K562 (cell line): ENCODE measurements around the gene LCA5.

ENCODE experiments used
- CHD1 ChIP-seq: fragments of 200-600 bp; sonication (generic); IDR thresholded peaks from one replicate; pipeline ENCODE4 v1.6.1; 2012; ENCODE audit warnings: mild to moderate bottlenecking, moderate library complexity, low read length, inconsistent platforms
- CTCF ChIP-seq, 3 experiments: IDR thresholded peaks in 2 of 3; conservative IDR thresholded peaks in 1 of 3; 2 replicates each; pipeline ENCODE4 v1.5.1; 2011 to 2012; ENCODE audit warnings: low read length in 3 of 3, mild to moderate bottlenecking in 3 of 3, control low read depth in 2 of 3, improper control_type of control experiment in 1 of 3, inconsistent platforms in 1 of 3, low read depth in 1 of 3, mixed read lengths in 1 of 3, moderate library complexity in 1 of 3; ENCODE audit not compliant: insufficient read depth in 2 of 3
- FOXA3 ChIP-seq, 2 experiments: fragments of 450-650 bp in 1 of 2; sonication (generic) in 1 of 2; formaldehyde crosslinking; IDR thresholded peaks in 1 of 2; conservative IDR thresholded peaks in 1 of 2; 2 replicates each; pipeline versions ENCODE4 v1.4.0 to v1.8.0; 2020 to 2022; ENCODE audit warnings: mild to moderate bottlenecking in 2 of 2, missing genetic modification reagents in 1 of 2
- HDAC1 ChIP-seq, 2 experiments: fragments of 450-650 bp; IDR thresholded peaks; 2 replicates each; pipeline ENCODE4 v1.6.1; 2016 to 2017; ENCODE audit warnings: inconsistent platforms in 1 of 2, mild to moderate bottlenecking in 1 of 2, moderate library complexity in 1 of 2
- NFRKB ChIP-seq: fragments of 450-650 bp; IDR thresholded peaks from 2 replicates; pipeline ENCODE4 v1.6.1; 2016; ENCODE audit warnings: low read depth
- POLR2A ChIP-seq: fragments of 450-650 bp; conservative IDR thresholded peaks from 2 replicates; pipeline ENCODE4 v1.6.1; 2016
- RAD21 ChIP-seq, 2 experiments: fragments of 250-450 bp in 1 of 2; fragments of 450-650 bp in 1 of 2; sonication (Bioruptor Pico) in 1 of 2; formaldehyde crosslinking in 1 of 2; IDR thresholded peaks in 1 of 2; conservative IDR thresholded peaks in 1 of 2; 2 replicates each; pipeline versions ENCODE4 v1.4.0 to v1.8.0; 2020 to 2022; ENCODE audit warnings: mild to moderate bottlenecking in 2 of 2, moderate library complexity in 1 of 2
- RBM34 ChIP-seq: fragments of 200-400 bp; formaldehyde crosslinking; IDR thresholded peaks from 2 replicates; pipeline ENCODE4 v1.6.1; 2018; ENCODE audit warnings: low read length, borderline replicate concordance; ENCODE audit not compliant: insufficient read depth
- TCF7L2 ChIP-seq: fragments of 150-350 bp; IDR thresholded peaks from 2 replicates; pipeline ENCODE4 v1.6.1; 2016; ENCODE audit warnings: low read depth, mild to moderate bottlenecking, low read length, moderate library complexity
- YBX1 ChIP-seq: fragments of 450-650 bp; IDR thresholded peaks from 2 replicates; pipeline ENCODE4 v1.7.1; 2016; ENCODE audit warnings: mild to moderate bottlenecking
- ZBTB34 ChIP-seq: fragments of 250-450 bp; sonication (Bioruptor Pico); IDR thresholded peaks from 2 replicates; pipeline ENCODE4 v1.8.0; 2021; ENCODE audit warnings: mild to moderate bottlenecking, moderate library complexity
- ZKSCAN8 ChIP-seq: fragments of 200-800 bp; sonication (Bioruptor generic); IDR thresholded peaks from 2 replicates; pipeline ENCODE4 v1.6.1; 2016; ENCODE audit warnings: missing genetic modification characterization, missing compliant biosample characterization
- ZZZ3 ChIP-seq: fragments of 450-650 bp; IDR thresholded peaks from 2 replicates; pipeline ENCODE4 v1.6.1; 2016; ENCODE audit warnings: antibody characterized with exemption, mild to moderate bottlenecking, moderate library complexity

GRCh38 chr6:79435746-79436145 is 101.5 kb downstream of the LCA5 start:
- TF ChIP-seq YBX1 (no peak), CHD1 (no peak), ZBTB34 (CRISPR knock-in tag) (no peak), HDAC1 (IDR thresholded peaks at IDR 0.05) (no peak), CTCF (IDR thresholded peaks at IDR 0.05 in 2 of 3, conservative IDR thresholded peaks at IDR 0.05 in 1 of 3; ENCODE audit: insufficient read depth in 2 of 3, low read depth in 1 of 3, low read length in 3 of 3) (no peak), RBM34 (no peak), FOXA3 (CRISPR knock-in tag; conservative IDR thresholded peaks at IDR 0.05 in 1 of 2, IDR thresholded peaks at IDR 0.05 in 1 of 2) (no peak), ZKSCAN8 (CRISPR knock-in tag) (no peak), NFRKB (no peak), ZZZ3 (no peak), POLR2A (no peak), TCF7L2 (no peak), RAD21 (CRISPR knock-in tag; conservative IDR thresholded peaks at IDR 0.05 in 1 of 2, IDR thresholded peaks at IDR 0.05 in 1 of 2) (no peak)
